ENCODE measurements around the gene FBXL4.
A peak's percentile ranks its signal among the peaks of the same experiment; 100 is the strongest.
"Not testable (repeated sequence)": the region's sequence is repeated elsewhere in the genome, so short reads cannot be mapped to it uniquely, and the experiment has no call there.

FBXL4 gene

GRCh38 chr6:98941319-98941718, 6.4 kb downstream of the FBXL4 start:
- TF ChIP-seq JUND (IDR thresholded peaks at IDR 0.05; ENCODE audit: low read depth) = no peak
- DNase-seq (ENCODE audit: low read depth in 1 of 2, low spot score in 1 of 2) = peak in 1 of 2 experiments; percentile 25
- in situ Hi-C loops (cut with HindIII; ENCODE audit: low pct_unique_long_range_greater_than_20kb, low sequenced_read_pairs) = no loop called here

GRCh38 chr6:98937351-98937750, 10.4 kb downstream of the FBXL4 start:
- DNase-seq (ENCODE audit: low read depth in 1 of 2, low spot score in 1 of 2) = no peak
- no peak for TF ChIP-seq JUND (IDR thresholded peaks at IDR 0.05; ENCODE audit: low read depth)
- in situ Hi-C loops (cut with HindIII; ENCODE audit: low pct_unique_long_range_greater_than_20kb, low sequenced_read_pairs) = no loop called here

DNA sequence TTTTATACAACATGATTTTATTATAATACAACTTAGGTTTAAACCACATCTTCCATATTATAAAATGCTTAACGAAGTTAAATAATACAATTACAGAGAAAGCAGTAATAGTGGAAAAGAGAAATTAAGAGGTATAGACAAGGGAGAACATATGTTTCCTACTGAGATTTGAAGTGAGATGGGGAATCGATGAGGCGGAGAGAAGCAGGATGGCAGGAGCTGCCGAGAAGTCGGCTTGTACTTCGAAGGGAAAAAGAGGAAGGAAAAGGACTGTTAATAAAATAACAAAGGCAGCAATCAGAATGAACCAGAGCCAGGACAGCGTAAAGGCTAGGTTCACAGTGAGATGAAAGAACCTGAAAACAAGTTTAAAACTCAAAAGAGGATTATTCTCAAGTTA, 15.4 kb downstream of the FBXL4 start:
- TF ChIP-seq JUND (IDR thresholded peaks at IDR 0.05; ENCODE audit: low read depth) = no peak
- in situ Hi-C loops (cut with HindIII; ENCODE audit: low pct_unique_long_range_greater_than_20kb, low sequenced_read_pairs) = no loop called here
- DNase-seq (ENCODE audit: low read depth in 1 of 2, low spot score in 1 of 2) = no peak

DNA sequence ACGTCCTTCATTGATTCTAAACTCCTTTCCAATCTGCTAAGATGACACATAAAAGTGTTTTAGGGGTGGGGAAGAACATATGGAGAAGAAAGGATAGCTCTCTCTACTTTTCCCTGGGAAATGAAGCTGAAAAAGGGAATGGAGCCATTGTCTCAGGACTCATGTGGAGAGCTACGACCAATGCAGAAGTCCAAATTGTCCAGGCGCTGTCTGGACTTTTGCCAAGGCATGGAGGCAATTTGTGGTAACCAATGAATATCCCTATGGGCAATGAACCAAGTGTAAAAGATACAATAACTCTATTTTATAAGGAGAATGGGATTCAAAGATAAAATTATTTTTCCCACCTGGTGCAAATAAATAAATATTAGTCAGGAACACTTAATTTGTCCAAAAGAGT, 16.1 kb downstream of the FBXL4 start:
- DNase-seq (ENCODE audit: low read depth in 1 of 2, low spot score in 1 of 2) = no peak
- no peak for TF ChIP-seq JUND (IDR thresholded peaks at IDR 0.05; ENCODE audit: low read depth)
- in situ Hi-C loops (cut with HindIII; ENCODE audit: low pct_unique_long_range_greater_than_20kb, low sequenced_read_pairs) = no loop called here

- in situ Hi-C loops (cut with HindIII; ENCODE audit: low pct_unique_long_range_greater_than_20kb, low sequenced_read_pairs) = no loop called here
- TF ChIP-seq JUND (IDR thresholded peaks at IDR 0.05; ENCODE audit: low read depth) = no peak
- DNase-seq (ENCODE audit: low read depth in 1 of 2, low spot score in 1 of 2) = no peak
Measured at GRCh38 chr6:98929498-98930060, 18.2 kb downstream of the FBXL4 start.

GRCh38 chr6:98928688-98929087, 19.1 kb downstream of the FBXL4 start:
- no peak for DNase-seq (ENCODE audit: low read depth in 1 of 2, low spot score in 1 of 2)
- in situ Hi-C loops (cut with HindIII; ENCODE audit: low pct_unique_long_range_greater_than_20kb, low sequenced_read_pairs) = no loop called here
- no peak for TF ChIP-seq JUND (IDR thresholded peaks at IDR 0.05; ENCODE audit: low read depth)

- no peak for DNase-seq (ENCODE audit: low read depth in 1 of 2, low spot score in 1 of 2)
Measured at GRCh38 chr6:98927534-98927933, 20.2 kb downstream of the FBXL4 start.

GRCh38 chr6:98925831-98926230, 21.9 kb downstream of the FBXL4 start:
- no peak for TF ChIP-seq JUND (IDR thresholded peaks at IDR 0.05; ENCODE audit: low read depth)
- in situ Hi-C loops (cut with HindIII; ENCODE audit: low pct_unique_long_range_greater_than_20kb, low sequenced_read_pairs) = no loop called here
- no peak for DNase-seq (ENCODE audit: low read depth in 1 of 2, low spot score in 1 of 2)

More at GRCh38 chr6:98927534-98927933, 20.2 kb downstream of the FBXL4 start:
- TF ChIP-seq JUND (IDR thresholded peaks at IDR 0.05; ENCODE audit: low read depth) = no peak
- in situ Hi-C loops (cut with HindIII; ENCODE audit: low pct_unique_long_range_greater_than_20kb, low sequenced_read_pairs) = no loop called here

- no peak for DNase-seq (ENCODE audit: low read depth in 1 of 2, low spot score in 1 of 2)
- TF ChIP-seq JUND (IDR thresholded peaks at IDR 0.05; ENCODE audit: low read depth) = no peak
- in situ Hi-C loops (cut with HindIII; ENCODE audit: low pct_unique_long_range_greater_than_20kb, low sequenced_read_pairs) = no loop called here
Measured at GRCh38 chr6:98924647-98925046, 23.1 kb downstream of the FBXL4 start.

DNA sequence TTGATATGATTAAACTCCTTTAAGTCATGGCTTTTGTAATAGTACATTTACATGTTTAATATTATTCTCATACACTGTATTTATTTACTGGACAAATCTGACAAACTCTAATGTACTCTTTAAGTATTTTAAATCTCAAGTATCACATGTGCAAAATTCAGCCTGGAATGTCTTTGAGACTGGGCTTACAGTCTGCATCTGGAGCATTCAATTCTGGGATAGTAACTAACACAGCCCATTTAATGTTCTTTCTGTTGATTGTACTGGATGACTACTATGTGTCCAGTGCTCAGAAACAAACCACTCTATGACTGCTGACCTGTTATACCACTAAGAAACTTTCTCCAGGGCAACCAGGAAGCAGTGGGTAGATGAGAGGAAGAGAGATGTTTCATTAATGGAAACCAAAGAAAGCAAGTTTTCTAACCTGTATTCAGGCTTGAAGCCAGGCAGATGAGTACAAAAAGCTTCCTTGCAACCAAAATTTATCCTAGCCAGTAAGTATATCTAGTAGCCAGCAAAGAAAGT, 26.8 kb downstream of the FBXL4 start:
- in situ Hi-C loops (cut with HindIII; ENCODE audit: low pct_unique_long_range_greater_than_20kb, low sequenced_read_pairs) = no loop called here
- DNase-seq (ENCODE audit: low read depth in 1 of 2, low spot score in 1 of 2) = no peak
- TF ChIP-seq JUND (IDR thresholded peaks at IDR 0.05; ENCODE audit: low read depth) = no peak

DNA sequence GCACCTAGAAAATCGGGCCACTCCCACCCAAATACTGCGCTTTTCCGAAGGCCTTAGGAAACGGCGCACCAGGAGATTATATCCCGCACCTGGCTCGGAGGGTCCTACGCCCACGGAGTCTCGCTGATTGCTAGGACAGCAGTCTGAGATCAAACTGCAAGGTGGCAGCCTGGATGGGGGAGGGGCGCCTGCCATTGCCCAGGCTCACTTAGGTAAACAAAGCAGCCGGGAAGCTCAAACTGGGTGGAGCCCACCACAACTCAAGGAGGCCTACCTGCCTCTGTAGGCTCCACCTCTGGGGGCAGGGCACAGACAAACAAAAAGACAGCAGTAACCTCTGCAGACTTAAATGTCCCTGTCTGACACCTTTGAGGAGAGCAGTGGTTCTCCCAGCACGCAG, 36.8 kb downstream of the FBXL4 start:
- in situ Hi-C loops (cut with HindIII; ENCODE audit: low pct_unique_long_range_greater_than_20kb, low sequenced_read_pairs); DNase-seq (ENCODE audit: low read depth in 1 of 2, low spot score in 1 of 2): not testable (repeated sequence)

DNA sequence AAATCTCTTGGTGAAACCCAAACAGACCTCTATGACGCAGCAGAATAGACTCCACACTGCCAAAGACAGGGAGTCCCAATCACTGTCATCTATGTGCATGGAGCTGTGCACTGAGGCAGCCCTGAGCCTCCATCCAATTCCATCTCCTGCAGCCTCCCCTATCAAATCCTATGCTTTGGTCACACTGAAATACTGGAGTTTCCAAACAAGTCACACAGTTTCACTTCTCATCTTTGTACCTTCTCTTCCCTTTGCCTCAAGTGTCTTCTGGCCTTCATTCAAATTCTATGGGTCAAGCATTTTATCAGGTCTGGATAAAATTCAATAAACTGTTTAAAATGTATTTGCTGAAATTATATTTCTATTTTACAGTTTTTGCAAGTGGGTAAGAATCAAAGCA, 38.5 kb downstream of the FBXL4 start:
- in situ Hi-C loops (cut with HindIII; ENCODE audit: low pct_unique_long_range_greater_than_20kb, low sequenced_read_pairs) = no loop called here
- no peak for TF ChIP-seq JUND (IDR thresholded peaks at IDR 0.05; ENCODE audit: low read depth)
- no peak for DNase-seq (ENCODE audit: low read depth in 1 of 2, low spot score in 1 of 2)

- DNase-seq (ENCODE audit: low read depth in 1 of 2, low spot score in 1 of 2); in situ Hi-C loops (cut with HindIII; ENCODE audit: low pct_unique_long_range_greater_than_20kb, low sequenced_read_pairs): not testable (repeated sequence)
Measured at GRCh38 chr6:98906342-98906741, 41.4 kb downstream of the FBXL4 start.

GRCh38 chr6:98905759-98906158, 42.0 kb downstream of the FBXL4 start:
- in situ Hi-C loops (cut with HindIII; ENCODE audit: low pct_unique_long_range_greater_than_20kb, low sequenced_read_pairs) = no loop called here
- DNase-seq (ENCODE audit: low read depth in 1 of 2, low spot score in 1 of 2) = no peak
- no peak for TF ChIP-seq JUND (IDR thresholded peaks at IDR 0.05; ENCODE audit: low read depth)
